HuH-7 (cell line): ENCODE results near the gene ATG2A.

ENCODE experiments used
- DNase-seq: peaks from one replicate; pipeline ENCODE4 v3.0.0; 2011; ENCODE audit warnings: low spot score

The ATG2A gene

GRCh38 chr11:64924910-64925284 is 7.9 kb upstream of the ATG2A start:
- DNase-seq: no peak

GRCh38 chr11:64923944-64924909 is 7.2 kb upstream of the ATG2A start, which contains the start of gene PPP2R5B:
Gene PPP2R5B (plus strand): TSS chr11:64924689. CDS start chr11:64925735, 1,046 bp downstream.
- DNase-seq: peak; percentile 91

GRCh38 chr11:64923151-64923661 is 6.2 kb upstream of the ATG2A start:
- no peak for DNase-seq

- DNase-seq: no peak
These were observed 4.4 kb upstream of the ATG2A start for GRCh38 chr11:64921384-64921783.

DNA sequence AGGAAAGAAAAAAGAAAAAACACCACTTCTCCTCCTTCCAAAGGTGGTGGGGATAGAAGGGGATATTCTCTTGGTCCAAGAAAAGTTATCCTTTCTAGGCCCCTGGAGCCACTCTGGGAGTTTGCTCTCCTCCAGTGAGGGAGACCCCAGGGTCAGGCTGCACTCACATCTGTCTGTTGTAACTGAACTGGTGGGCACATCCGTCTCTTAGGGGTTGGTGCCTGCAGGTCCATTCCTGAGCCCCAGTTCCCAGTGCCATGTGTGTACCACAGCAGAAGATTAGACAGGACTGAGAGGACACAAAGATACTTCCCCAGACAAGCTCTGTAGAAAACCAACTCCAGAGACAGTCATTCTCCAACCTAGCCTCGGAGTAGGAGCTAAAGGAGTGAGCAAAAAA is 3.1 kb upstream of the ATG2A start:
- no peak for DNase-seq

DNA sequence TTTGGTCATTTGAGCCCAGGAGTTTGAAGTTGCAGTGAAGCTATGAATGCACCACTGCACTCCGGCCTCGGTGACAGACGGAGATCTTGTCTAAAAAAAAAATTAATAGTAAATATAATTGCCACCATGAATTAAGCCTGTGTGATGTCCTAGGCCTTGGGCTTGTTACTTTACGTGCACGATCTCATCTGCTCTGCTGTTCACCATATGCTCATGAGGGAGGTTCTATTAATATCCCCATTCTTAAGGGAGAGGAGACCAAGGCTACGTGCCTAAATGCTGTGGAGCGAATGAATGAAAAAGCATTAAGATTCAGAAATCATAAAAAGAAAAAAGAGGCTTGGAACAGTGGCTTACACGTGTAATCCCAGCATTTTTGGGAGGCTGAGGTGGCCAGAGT is 2.6 kb upstream of the ATG2A start:
- no peak for DNase-seq

DNA sequence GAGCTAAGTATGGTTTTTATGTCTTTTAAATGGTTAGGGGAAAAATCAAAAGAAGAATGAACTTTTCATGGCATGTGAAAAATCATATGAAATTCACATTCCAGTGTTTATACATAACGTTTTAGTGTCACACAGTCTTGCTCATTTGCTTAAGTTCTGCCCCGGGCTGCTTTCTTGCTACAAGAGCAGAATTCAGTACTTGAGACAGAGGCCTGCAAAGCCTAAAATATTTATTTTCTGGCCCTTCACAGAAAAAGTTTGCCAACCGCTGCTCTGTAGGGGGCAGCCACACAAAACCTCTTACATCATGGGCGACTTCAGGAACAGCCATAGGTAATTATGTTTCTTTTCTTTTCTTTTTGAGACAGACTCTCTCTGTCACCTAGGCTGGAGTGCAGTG is 1.0 kb upstream of the ATG2A start:
- DNase-seq: no peak

GRCh38 chr11:64917663-64917995 is 620 bp upstream of the ATG2A start:
- no peak for DNase-seq

GRCh38 chr11:64916040-64916774 is 802 bp downstream of the ATG2A start:
- DNase-seq: peak; percentile 63

DNA sequence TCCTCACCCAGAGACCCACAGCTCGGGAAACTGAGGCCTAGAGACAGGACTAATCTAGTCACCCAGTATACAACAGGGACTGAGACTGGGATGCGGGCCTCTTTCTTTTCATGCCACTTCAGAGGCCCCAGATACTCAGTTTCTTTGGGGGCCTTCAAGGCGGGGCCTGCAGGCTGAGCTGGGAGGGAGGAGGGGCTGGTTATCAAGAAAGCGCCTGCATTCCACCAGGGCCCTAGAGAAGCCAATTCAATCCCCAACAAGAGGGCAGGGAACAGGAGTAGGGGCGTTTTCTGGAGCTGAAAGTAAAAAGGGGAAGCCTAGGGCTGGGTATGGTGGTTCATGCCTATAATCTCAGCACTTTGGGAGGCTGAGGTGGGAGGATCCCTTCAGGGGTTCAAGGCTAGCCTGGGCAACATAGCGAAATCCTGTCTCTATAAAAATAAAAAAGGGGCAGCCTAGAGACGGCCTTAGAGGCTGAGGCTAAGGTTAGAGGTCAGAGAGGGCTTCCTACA is 1.6 kb downstream of the ATG2A start:
- DNase-seq: no peak

DNA sequence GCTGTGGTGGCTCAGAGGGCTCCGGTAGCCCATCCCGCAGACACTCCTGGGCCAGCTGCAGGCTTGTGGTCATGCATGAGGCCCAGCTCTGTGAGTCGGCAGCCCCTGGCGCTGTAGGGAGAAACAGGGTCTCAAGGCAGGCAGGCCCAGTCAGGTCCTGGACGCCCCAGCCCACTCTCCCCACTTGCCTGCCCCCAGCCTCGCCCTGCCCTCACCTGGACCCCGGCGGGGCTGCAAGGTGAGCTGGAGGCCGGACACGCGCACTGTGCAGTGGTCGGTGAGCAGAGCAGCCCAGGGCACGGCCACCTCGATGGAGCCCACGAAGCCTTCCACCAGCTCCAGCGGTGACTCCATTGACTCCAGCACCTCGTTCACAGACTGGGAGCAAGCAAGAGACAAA is 2.9 kb downstream of the ATG2A start:
- no peak for DNase-seq

GRCh38 chr11:64913171-64913727 is 3.8 kb downstream of the ATG2A start:
- no peak for DNase-seq

GRCh38 chr11:64911689-64912088 is 5.3 kb downstream of the ATG2A start:
- no peak for DNase-seq

GRCh38 chr11:64911142-64911541 is 5.9 kb downstream of the ATG2A start:
- no peak for DNase-seq

DNA sequence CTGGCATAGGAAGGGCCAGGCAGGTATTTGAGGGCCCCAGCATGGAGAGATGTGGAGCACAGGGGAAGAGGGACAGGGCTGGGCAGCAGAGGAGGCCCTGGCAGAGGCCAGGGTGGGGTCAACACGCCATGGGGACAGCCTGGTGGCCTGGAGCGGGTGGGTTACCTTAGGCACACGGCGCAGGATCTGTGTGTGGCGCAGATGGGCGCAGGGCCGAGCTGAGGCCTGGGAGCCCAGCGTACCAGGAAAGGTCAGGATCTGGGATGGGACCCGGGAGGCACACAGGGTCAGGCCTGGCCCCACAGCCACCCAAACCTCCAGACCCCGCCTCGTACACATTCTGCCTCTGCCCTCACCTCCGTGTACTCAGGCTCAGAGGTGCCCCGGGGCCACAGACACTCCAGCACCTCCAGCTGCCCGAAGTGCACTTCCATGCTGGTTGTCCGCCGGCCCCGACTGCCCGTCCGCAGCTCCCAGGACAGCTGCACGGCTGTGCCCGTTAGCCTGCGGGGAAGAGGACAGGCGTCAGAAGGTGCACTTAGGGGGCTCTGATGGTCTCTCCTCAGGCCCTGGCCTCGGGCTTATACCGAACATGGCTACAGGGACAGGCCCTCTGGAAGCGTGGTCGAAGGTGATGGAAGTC is 6.4 kb downstream of the ATG2A start:
- DNase-seq: no peak

GRCh38 chr11:64909653-64910343 is 7.2 kb downstream of the ATG2A start:
- no peak for DNase-seq

- no peak for DNase-seq
These were observed 8.2 kb downstream of the ATG2A start for GRCh38 chr11:64908766-64909165.

GRCh38 chr11:64906314-64906635 is 10.7 kb downstream of the ATG2A start:
- DNase-seq: no peak

DNA sequence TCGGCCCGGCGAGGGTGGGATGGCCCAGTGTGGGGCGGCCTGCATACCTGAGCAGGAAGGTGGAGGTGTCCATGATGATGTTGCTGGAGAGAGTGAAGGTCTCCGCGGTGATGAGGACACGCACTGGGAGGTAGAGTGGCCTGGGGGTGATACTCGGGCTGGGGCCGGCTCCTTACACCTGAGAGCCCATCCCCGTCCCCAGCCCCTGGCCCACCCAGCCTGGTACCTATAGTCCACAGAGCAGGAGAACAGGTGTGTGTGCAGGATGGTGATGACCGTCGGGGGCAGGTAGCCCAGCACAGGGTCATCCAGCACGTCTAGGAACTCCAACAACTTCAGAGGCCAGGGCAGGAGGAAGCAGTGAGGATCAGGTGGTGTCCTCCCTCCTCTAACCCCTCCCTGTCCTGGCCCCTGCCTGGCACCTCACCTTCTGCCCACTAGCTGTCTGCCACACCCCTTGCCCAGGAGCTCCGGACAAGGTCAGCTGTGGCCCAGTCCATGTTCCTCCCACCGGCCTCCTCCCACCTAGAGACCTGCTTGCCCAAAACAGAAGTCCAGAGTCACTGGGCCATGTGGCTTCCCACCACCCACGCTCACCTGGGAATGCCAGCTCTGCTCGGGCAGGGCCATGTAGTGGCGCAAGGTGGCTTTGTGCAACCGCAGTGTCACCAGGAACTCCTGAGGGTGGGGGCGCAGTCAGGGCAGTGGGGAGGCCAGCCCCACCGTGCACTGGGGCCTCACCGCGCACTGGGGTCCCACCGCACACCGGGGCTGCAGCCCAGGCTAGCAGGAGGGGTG is 11.3 kb downstream of the ATG2A start:
- no peak for DNase-seq

DNA sequence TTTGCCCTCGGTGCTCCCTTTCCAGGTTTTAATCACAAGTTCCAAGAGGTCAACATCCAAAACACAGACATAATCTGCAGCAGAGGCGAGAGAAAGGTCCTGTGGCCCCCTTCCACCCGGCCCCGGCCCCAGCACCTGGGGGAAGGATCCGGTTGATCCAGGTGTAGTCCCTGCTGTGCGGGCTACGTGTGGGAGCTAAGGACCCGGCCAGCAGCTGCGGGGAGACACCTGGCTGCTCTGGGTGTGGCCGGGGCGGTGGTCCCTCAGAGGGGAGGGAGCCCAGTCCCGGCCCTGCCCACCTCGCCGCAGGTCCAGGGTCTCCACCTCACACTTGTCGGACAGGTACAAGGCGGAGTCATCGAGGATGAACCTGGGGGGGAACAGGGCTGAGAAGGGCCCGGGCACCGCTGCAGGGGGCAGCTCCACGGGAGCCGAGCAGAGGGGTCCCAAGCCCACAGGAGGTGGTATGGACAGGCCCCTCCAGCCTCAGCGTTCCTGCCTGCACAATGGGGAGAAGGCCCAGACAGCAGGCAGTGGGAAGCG is 13.6 kb downstream of the ATG2A start:
- no peak for DNase-seq
